Loucy (cell line): ENCODE measurements around the gene TLNRD1.

Experiments used
- H2AFZ ChIP-seq: fragments of 200-600 bp; sonication (generic); 2 replicates; pipeline ENCODE4 v1.6.0; 2016; ENCODE audit warnings: antibody characterized with exemption, mild to moderate bottlenecking, low read length, moderate library complexity
- H3F3A ChIP-seq: fragments of 200-600 bp; 2 replicates; pipeline ENCODE4 v1.6.0; 2016; ENCODE audit warnings: antibody characterized with exemption, low read depth, mild to moderate bottlenecking
- H3K27me3 ChIP-seq: fragments of 200-600 bp; sonication (generic); 2 replicates; pipeline ENCODE4 v1.6.1; 2014; ENCODE audit warnings: low read length, mild to moderate bottlenecking; ENCODE audit not compliant: insufficient read depth, poor library complexity, severe bottlenecking
- H3K36me3 ChIP-seq: fragments of 200-600 bp; sonication (generic); 2 replicates; pipeline ENCODE4 v1.6.1; 2016; ENCODE audit warnings: low read length; ENCODE audit not compliant: insufficient read depth
- H3K4me1 ChIP-seq: fragments of 200-600 bp; sonication (generic); 2 replicates; pipeline ENCODE4 v1.5.1; 2014; ENCODE audit warnings: low read length, mild to moderate bottlenecking; ENCODE audit not compliant: insufficient read depth, poor library complexity, severe bottlenecking
- H3K4me2 ChIP-seq: fragments of 200-600 bp; sonication (generic); 2 replicates; pipeline ENCODE4 v1.6.0; 2014; ENCODE audit warnings: antibody characterized with exemption, low read length, low read depth, mild to moderate bottlenecking; ENCODE audit not compliant: poor library complexity, severe bottlenecking
- H3K4me3 ChIP-seq: fragments of 200-600 bp; sonication (generic); 2 replicates; pipeline ENCODE4 v1.5.1; 2014; ENCODE audit warnings: low read length, mild to moderate bottlenecking, mixed read lengths; ENCODE audit not compliant: poor library complexity, severe bottlenecking
- H3K79me2 ChIP-seq: fragments of 200-600 bp; sonication (generic); 2 replicates; pipeline ENCODE4 v1.6.1; 2014; ENCODE audit warnings: low read length; ENCODE audit not compliant: insufficient read depth
- H3K9ac ChIP-seq: fragments of 200-600 bp; sonication (generic); 2 replicates; pipeline ENCODE4 v1.6.0; 2014; ENCODE audit warnings: mild to moderate bottlenecking, low read depth, low read length, moderate library complexity; ENCODE audit not compliant: poor library complexity, severe bottlenecking
- H3K9me2 ChIP-seq: fragments of 200-600 bp; sonication (generic); replicated peaks from 2 replicates; pipeline ENCODE4 v1.6.1; 2016; ENCODE audit warnings: low read depth, low read length, mixed read lengths
- H3K9me3 ChIP-seq: fragments of 200-600 bp; sonication (generic); 2 replicates; pipeline ENCODE4 v1.6.1; 2014; ENCODE audit warnings: mild to moderate bottlenecking, antibody characterized with exemption, low read length, low read depth; ENCODE audit not compliant: insufficient read depth
- H4K20me1 ChIP-seq: fragments of 200-600 bp; sonication (generic); 2 replicates; pipeline ENCODE4 v1.6.0; 2014; ENCODE audit warnings: antibody characterized with exemption, low read length, mild to moderate bottlenecking; ENCODE audit not compliant: insufficient read depth, poor library complexity, severe bottlenecking
- CTCF ChIP-seq: fragments of 200-600 bp; sonication (generic); conservative IDR thresholded peaks from 2 replicates; pipeline ENCODE4 v1.5.1; 2014; ENCODE audit warnings: mild to moderate bottlenecking, antibody characterized with exemption, low read length
- EZH2phosphoT487 ChIP-seq: fragments of 200-600 bp; IDR thresholded peaks from 2 replicates; pipeline ENCODE4 v1.6.1; 2018; ENCODE audit warnings: antibody characterized with exemption, mild to moderate bottlenecking, moderate library complexity, borderline replicate concordance

Gene TLNRD1

GRCh38 chr15:81021321-81021720 is 20.6 kb downstream of the TLNRD1 start:
- H3K4me3 ChIP-seq = no peak overlapping the region
- H3K4me1 ChIP-seq = no peaks in the 10 kb centered on the region
- no peaks in the 10 kb centered on the region for H3K9me2 ChIP-seq
- H3K9me3 ChIP-seq = no peaks in the 10 kb centered on the region
- H3F3A ChIP-seq = no peaks in the 10 kb centered on the region
- H2AFZ ChIP-seq = no peak overlapping the region
- H3K27me3 ChIP-seq = no peaks in the 10 kb centered on the region
- H3K4me2 ChIP-seq = no peak overlapping the region
- H3K36me3 ChIP-seq = no peaks in the 10 kb centered on the region
- no peaks in the 10 kb centered on the region for H4K20me1 ChIP-seq
- no peaks in the 10 kb centered on the region for H3K79me2 ChIP-seq
- H3K9ac ChIP-seq = no peak overlapping the region
- TF ChIP-seq EZH2phosphoT487 = no peak
- TF ChIP-seq CTCF = no peak

DNA sequence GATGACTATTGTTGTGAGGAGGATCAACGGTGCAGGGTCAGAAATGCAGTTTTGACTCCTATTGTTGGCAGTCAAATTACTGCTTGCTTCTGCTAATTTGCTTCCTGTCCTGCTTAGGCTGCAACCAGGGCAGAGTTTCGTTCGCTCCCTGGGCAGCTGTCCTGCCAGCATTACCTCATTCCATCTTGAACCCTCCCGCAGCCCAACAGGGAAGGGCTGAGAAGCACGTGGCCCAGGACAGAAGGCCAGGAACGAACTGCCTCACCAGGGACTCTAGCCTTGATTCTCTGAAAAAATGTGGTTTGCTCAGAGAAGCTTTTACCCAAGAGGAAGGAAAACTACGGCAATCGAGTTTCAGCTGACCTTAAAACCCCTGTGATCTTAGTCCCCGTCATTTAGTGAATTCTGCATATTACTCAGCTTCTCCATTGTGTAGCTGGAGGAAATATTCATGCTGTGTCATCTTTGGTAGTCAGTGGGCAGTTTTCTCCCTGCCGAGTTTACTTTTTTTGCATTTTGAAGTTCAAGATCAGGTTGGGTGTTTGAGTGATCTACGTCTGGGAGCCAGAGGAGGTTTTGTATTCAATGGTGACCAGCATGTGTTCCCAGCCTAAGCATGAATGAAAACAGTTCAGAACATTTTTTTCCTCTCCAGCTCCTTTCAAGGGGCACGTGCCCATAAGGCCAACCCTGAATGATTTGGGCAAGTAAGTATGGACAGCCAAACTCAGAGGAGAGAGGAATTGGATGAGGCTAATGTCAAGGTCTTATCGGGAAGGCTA is 23.0 kb downstream of the TLNRD1 start:
- Histone ChIP-seq H3K9ac (no peak overlapping the region), H3K4me2 (no peak overlapping the region), H3K9me2 (no peaks in the 10 kb centered on the region), H2AFZ (no peak overlapping the region), H4K20me1 (no peaks in the 10 kb centered on the region), H3K36me3 (no peaks in the 10 kb centered on the region), H3K9me3 (no peaks in the 10 kb centered on the region), H3K4me1 (no peaks in the 10 kb centered on the region), H3K4me3 (no peak overlapping the region), H3F3A (no peaks in the 10 kb centered on the region), H3K27me3 (no peaks in the 10 kb centered on the region), H3K79me2 (no peaks in the 10 kb centered on the region)
- no peak for TF ChIP-seq EZH2phosphoT487
- TF ChIP-seq CTCF = no peak

- Histone ChIP-seq H3K9me3 (no peaks in the 10 kb centered on the region), H3K9me2 (no peaks in the 10 kb centered on the region), H2AFZ (no peak overlapping the region), H3K4me1 (no peaks in the 10 kb centered on the region), H3K36me3 (no peaks in the 10 kb centered on the region), H3K27me3 (no peaks in the 10 kb centered on the region), H3K4me3 (no peak overlapping the region), H3F3A (no peaks in the 10 kb centered on the region), H3K9ac (no peak overlapping the region), H3K79me2 (no peaks in the 10 kb centered on the region), H3K4me2 (no peak overlapping the region), H4K20me1 (no peaks in the 10 kb centered on the region)
- TF ChIP-seq EZH2phosphoT487 (no peak), CTCF (no peak)
These were observed 23.6 kb downstream of the TLNRD1 start for GRCh38 chr15:81024265-81024872.
